Peyer's patch (tissue), 4 donors: Measurements from ENCODE around the gene UGT1A8. TPM values are rescaled to one million over a fixed set of nuclear protein-coding genes. Genes with fewer than 3 reads are reported as not detected.
"Not testable (repeated sequence)": the region's sequence is repeated elsewhere in the genome, so short reads cannot be mapped to it uniquely, and the experiment has no call there.

Experiments
- DNase-seq, 3 donors: peaks; one replicate each; pipeline ENCODE4 v3.0.0-alpha.2; 2017 to 2019
- H3K27ac ChIP-seq, 4 donors: fragments of 200-600 bp; sonication (generic); one replicate each; pipeline ENCODE4 v1.5.1; 2016 to 2019
- H3K27me3 ChIP-seq, 2 donors: fragments of 200-600 bp; sonication (generic); one replicate each; pipeline ENCODE4 v1.5.1; 2019
- H3K36me3 ChIP-seq, 3 donors: fragments of 200-600 bp; sonication (generic); one replicate each; pipeline ENCODE4 v1.5.1; 2016 to 2019
- H3K4me1 ChIP-seq, 4 donors: fragments of 200-600 bp; sonication (generic); one replicate each; pipeline ENCODE4 v1.5.1; 2016 to 2019
- H3K4me3 ChIP-seq, 4 donors: fragments of 200-600 bp; sonication (generic); 1 replicate in 3 of 4; 2 replicates in 1 of 4; pipeline ENCODE4 v1.5.1; 2016 to 2019; ENCODE audit warnings: mild to moderate bottlenecking in 1 of 4
- H3K9me3 ChIP-seq, 4 donors: fragments of 200-600 bp; sonication (generic); one replicate each; pipeline ENCODE4 v1.5.1; 2016 to 2019; ENCODE audit warnings: mild to moderate bottlenecking in 1 of 4
- CTCF ChIP-seq, 6 experiments: fragments of 450-650 bp in 4 of 6; fragments of 200-600 bp in 2 of 6; sonication (generic) in 1 of 6; IDR thresholded peaks; one replicate each; pipeline ENCODE4 v1.5.1; 2017 to 2019; ENCODE audit warnings: antibody characterized with exemption in 6 of 6, mild to moderate bottlenecking in 3 of 6, moderate library complexity in 1 of 6
- POLR2A ChIP-seq, 2 donors: fragments of 450-650 bp; IDR thresholded peaks; one replicate each; pipeline ENCODE4 v1.5.1; 2017; ENCODE audit warnings: antibody characterized with exemption in 2 of 2, mild to moderate bottlenecking in 2 of 2, moderate library complexity in 2 of 2
- total RNA-seq, 4 donors: library from RNA; depleted of rRNA; stranded (reverse); fragments of >200 nt; gene quantifications; one replicate each; pipeline ENCODE4 v1.1.0, GENCODE V29; 2016

Gene UGT1A8
- total RNA-seq, 4 donors from 2014 or later = 2.5 to 19.6 (median 10.5) TPM

GRCh38 chr2:233650981-233651380, 33.5 kb downstream of the UGT1A8 start:
- no peak overlapping the region for H3K27ac ChIP-seq
- peaks cover 0 to 13% (median 0%) of the 10 kb centered on the region in 4 donors for H3K4me1 ChIP-seq
- H3K9me3 ChIP-seq = peaks cover 0 to 3% (median 0%) of the 10 kb centered on the region in 4 donors
- DNase-seq = no peak
- H3K27me3 ChIP-seq = no peaks in the 10 kb centered on the region
- H3K36me3 ChIP-seq = no peaks in the 10 kb centered on the region
- H3K4me3 ChIP-seq = no peak overlapping the region
- no peak for TF ChIP-seq CTCF (IDR thresholded peaks at IDR 0.05)
- no peak for TF ChIP-seq POLR2A (IDR thresholded peaks at IDR 0.05)

GRCh38 chr2:233651430-233651829, 34.0 kb downstream of the UGT1A8 start:
- H3K4me1 ChIP-seq = peaks cover 0 to 13% (median 0%) of the 10 kb centered on the region in 4 donors
- DNase-seq = no peak
- H3K4me3 ChIP-seq = no peak overlapping the region
- no peaks in the 10 kb centered on the region for H3K36me3 ChIP-seq
- no peaks in the 10 kb centered on the region for H3K9me3 ChIP-seq
- no peak overlapping the region for H3K27ac ChIP-seq
- H3K27me3 ChIP-seq = no peaks in the 10 kb centered on the region
- TF ChIP-seq CTCF (IDR thresholded peaks at IDR 0.05) = no peak
- TF ChIP-seq POLR2A (IDR thresholded peaks at IDR 0.05) = no peak

- no peak for DNase-seq
- peaks cover 0 to 13% (median 0%) of the 10 kb centered on the region in 4 donors for H3K4me1 ChIP-seq
- H3K9me3 ChIP-seq = no peaks in the 10 kb centered on the region
- no peak overlapping the region for H3K27ac ChIP-seq
- no peak for TF ChIP-seq POLR2A (IDR thresholded peaks at IDR 0.05)
- no peak for TF ChIP-seq CTCF (IDR thresholded peaks at IDR 0.05)
- H3K27me3 ChIP-seq = no peaks in the 10 kb centered on the region
- no peak overlapping the region for H3K4me3 ChIP-seq
- no peaks in the 10 kb centered on the region for H3K36me3 ChIP-seq
These were observed 37.1 kb downstream of the UGT1A8 start for GRCh38 chr2:233654501-233654900.

GRCh38 chr2:233655043-233655442, 37.6 kb downstream of the UGT1A8 start:
- no peak for DNase-seq

GRCh38 chr2:233655943-233656342, 38.5 kb downstream of the UGT1A8 start:
- H3K27me3 ChIP-seq, DNase-seq, H3K27ac ChIP-seq, H3K4me3 ChIP-seq, H3K9me3 ChIP-seq, H3K36me3 ChIP-seq: not testable (repeated sequence)
- peaks cover 0 to 13% (median 0%) of the 10 kb centered on the region in 4 donors for H3K4me1 ChIP-seq

More at GRCh38 chr2:233655043-233655442, 37.6 kb downstream of the UGT1A8 start:
- no peak for TF ChIP-seq CTCF (IDR thresholded peaks at IDR 0.05)
- TF ChIP-seq POLR2A (IDR thresholded peaks at IDR 0.05) = no peak
- H3K27ac ChIP-seq = no peak overlapping the region
- H3K4me1 ChIP-seq = peaks cover 0 to 13% (median 0%) of the 10 kb centered on the region in 4 donors
- no peaks in the 10 kb centered on the region for H3K36me3 ChIP-seq
- H3K9me3 ChIP-seq = no peaks in the 10 kb centered on the region
- no peak overlapping the region for H3K4me3 ChIP-seq
- H3K27me3 ChIP-seq = no peaks in the 10 kb centered on the region

- no peak for TF ChIP-seq CTCF (IDR thresholded peaks at IDR 0.05)
- no peak for TF ChIP-seq POLR2A (IDR thresholded peaks at IDR 0.05)
- no peaks in the 10 kb centered on the region for H3K9me3 ChIP-seq
- peaks cover 0 to 13% (median 0%) of the 10 kb centered on the region in 4 donors for H3K4me1 ChIP-seq
- DNase-seq = no peak
- no peak overlapping the region for H3K4me3 ChIP-seq
- no peak overlapping the region for H3K27ac ChIP-seq
- H3K36me3 ChIP-seq = no peaks in the 10 kb centered on the region
- H3K27me3 ChIP-seq = no peaks in the 10 kb centered on the region
These were observed 39.0 kb downstream of the UGT1A8 start for GRCh38 chr2:233656443-233656842.
